NCI-H1694 (cell line): ENCODE results near the gene ZNF467.

ENCODE experiments used
- DNase-seq: peaks from one replicate; lab custom pipeline; 2025; lab: John Stamatoyannopoulos, UW

Gene ZNF467

GRCh38 chr7:149770728-149771636, 2.4 kb downstream of the ZNF467 start:
- DNase-seq, result no peak

- no peak for DNase-seq
These were observed 3.5 kb downstream of the ZNF467 start for GRCh38 chr7:149769915-149770314.

- DNase-seq, result no peak
These were observed 4.5 kb downstream of the ZNF467 start for GRCh38 chr7:149768931-149769330.

- no peak for DNase-seq
These were observed 6.3 kb downstream of the ZNF467 start for GRCh38 chr7:149767068-149767467.

GRCh38 chr7:149766135-149766675, 7.2 kb downstream of the ZNF467 start:
- DNase-seq, result no peak

- DNase-seq, result no peak
These were observed 7.8 kb downstream of the ZNF467 start for GRCh38 chr7:149765399-149766121.

- DNase-seq, result no peak
These were observed 8.6 kb downstream of the ZNF467 start for GRCh38 chr7:149764481-149765398.

- no peak for DNase-seq
These were observed 9.7 kb downstream of the ZNF467 start for GRCh38 chr7:149763563-149764240.

- DNase-seq, result no peak
These were observed 10.8 kb downstream of the ZNF467 start for GRCh38 chr7:149762610-149763009.

GRCh38 chr7:149762089-149762488, 11.3 kb downstream of the ZNF467 start:
- DNase-seq, result no peak

GRCh38 chr7:149761307-149761706, 12.1 kb downstream of the ZNF467 start:
- DNase-seq, result no peak

- DNase-seq, result no peak
These were observed 12.8 kb downstream of the ZNF467 start for GRCh38 chr7:149760538-149760937.

GRCh38 chr7:149759093-149759860, 14.1 kb downstream of the ZNF467 start:
- DNase-seq, result no peak

- DNase-seq, result peak; percentile 49
These were observed 19.8 kb downstream of the ZNF467 start for GRCh38 chr7:149753375-149754233.

GRCh38 chr7:149752646-149753045, 20.7 kb downstream of the ZNF467 start:
- DNase-seq, result no peak

- no peak for DNase-seq
These were observed 22.2 kb downstream of the ZNF467 start for GRCh38 chr7:149751043-149751775.

GRCh38 chr7:149750122-149750845, 23.1 kb downstream of the ZNF467 start:
- no peak for DNase-seq
